ENCODE data around the gene RGCC. TPM values are rescaled to one million over a fixed set of nuclear protein-coding genes. Genes with fewer than 3 reads are reported as not detected.

The RGCC gene
- total RNA-seq, 2 donors from 2014 or later: 5.4 TPM

DNA sequence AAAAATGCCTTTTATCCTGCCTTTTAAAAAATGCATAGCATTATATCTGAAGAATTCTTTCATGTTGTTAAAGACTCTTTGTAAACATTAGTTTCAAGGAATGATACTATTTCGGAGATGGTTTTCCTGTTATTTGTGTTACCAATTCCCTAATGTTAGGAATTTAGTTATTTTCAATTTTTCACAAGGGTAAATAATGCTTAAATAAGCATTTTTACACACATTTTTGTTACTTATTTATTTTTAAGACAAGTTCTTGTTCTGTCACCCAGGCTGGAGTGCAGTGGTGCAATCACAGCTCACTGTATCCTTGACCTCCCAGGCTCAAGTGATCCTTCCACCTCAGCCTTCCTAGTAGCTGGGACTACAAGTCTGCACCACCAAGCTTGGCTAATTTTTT lies 49.0 kb downstream of the RGCC start:
- TF ChIP-seq, protein P1, sequence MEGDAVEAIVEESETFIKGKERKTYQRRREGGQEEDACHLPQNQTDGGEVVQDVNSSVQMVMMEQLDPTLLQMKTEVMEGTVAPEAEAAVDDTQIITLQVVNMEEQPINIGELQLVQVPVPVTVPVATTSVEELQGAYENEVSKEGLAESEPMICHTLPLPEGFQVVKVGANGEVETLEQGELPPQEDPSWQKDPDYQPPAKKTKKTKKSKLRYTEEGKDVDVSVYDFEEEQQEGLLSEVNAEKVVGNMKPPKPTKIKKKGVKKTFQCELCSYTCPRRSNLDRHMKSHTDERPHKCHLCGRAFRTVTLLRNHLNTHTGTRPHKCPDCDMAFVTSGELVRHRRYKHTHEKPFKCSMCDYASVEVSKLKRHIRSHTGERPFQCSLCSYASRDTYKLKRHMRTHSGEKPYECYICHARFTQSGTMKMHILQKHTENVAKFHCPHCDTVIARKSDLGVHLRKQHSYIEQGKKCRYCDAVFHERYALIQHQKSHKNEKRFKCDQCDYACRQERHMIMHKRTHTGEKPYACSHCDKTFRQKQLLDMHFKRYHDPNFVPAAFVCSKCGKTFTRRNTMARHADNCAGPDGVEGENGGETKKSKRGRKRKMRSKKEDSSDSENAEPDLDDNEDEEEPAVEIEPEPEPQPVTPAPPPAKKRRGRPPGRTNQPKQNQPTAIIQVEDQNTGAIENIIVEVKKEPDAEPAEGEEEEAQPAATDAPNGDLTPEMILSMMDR (conservative IDR thresholded peaks at IDR 0.05): no peak
- no peak overlapping the region for H3K9ac ChIP-seq (ENCODE audit: extremely low read depth, low read length, poor library complexity, severe bottlenecking)
- Mint-ChIP-seq H3K36me3 (ENCODE audit: low read depth) (no peaks in the 10 kb centered on the region), H3K27me3 (ENCODE audit: insufficient read depth) (peaks cover 6% of the 10 kb centered on the region), H3K4me3 (no peak overlapping the region), H3K4me1 (no peaks in the 10 kb centered on the region), H3K9me3 (peaks cover 15% of the 10 kb centered on the region), H3K27ac (no peak overlapping the region)
- no peaks in the 10 kb centered on the region for H3K36me3 ChIP-seq (ENCODE audit: control insufficient read depth, insufficient read depth, low read length)
- H3K9me3 ChIP-seq (ENCODE audit: control insufficient read depth, low read length): peaks cover 7% of the 10 kb centered on the region
- peaks cover 7% of the 10 kb centered on the region for H3K27me3 ChIP-seq (ENCODE audit: control insufficient read depth, insufficient read depth, low read length, poor library complexity, severe bottlenecking)
- H3K4me1 ChIP-seq (ENCODE audit: control insufficient read depth, insufficient read depth, low read length): no peaks in the 10 kb centered on the region
- H3K27ac ChIP-seq (ENCODE audit: low read depth, low read length): no peak overlapping the region
- 100% methylated on average over 1 of the region's 1 CpG; no CpG with 5 or more reads in 1 of the 2 experiments for WGBS, 2 experiments (ENCODE audit: insufficient coverage in 1 of 2, insufficient read length in 1 of 2)
- no peak for DNase-seq
- H3K4me3 ChIP-seq (ENCODE audit: low read length): no peak overlapping the region

GRCh38 chr13:41509971-41510370 lies 52.6 kb downstream of the RGCC start:
- TF ChIP-seq, protein P1 (conservative IDR thresholded peaks at IDR 0.05): no peak
- 85 to 100% methylated on average over 2 to 3 of the region's 3 CpGs for WGBS, 2 experiments (ENCODE audit: insufficient coverage in 1 of 2, insufficient read length in 1 of 2)
- H3K4me3 Mint-ChIP-seq: no peak overlapping the region

DNA sequence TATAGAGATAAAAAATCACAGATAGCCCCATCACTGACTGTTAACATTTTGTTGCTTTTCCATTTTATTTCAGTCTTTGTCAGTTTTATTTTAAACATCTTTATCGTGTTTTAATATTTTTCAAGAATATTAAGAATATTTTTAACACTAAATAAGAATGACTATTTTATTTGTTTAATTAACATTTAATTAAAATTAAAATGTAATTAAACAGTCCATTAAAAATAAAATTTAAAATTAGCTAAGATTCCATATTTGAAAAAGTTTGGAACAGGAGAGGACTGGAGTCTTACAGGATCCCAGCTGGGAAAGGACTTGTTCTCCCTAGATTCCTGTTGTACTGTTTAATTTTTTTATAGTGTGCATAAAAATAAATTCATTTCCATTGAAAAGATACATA lies 54.5 kb downstream of the RGCC start:
- DNase-seq: no peak
- peaks cover 9% of the 10 kb centered on the region for H3K27me3 Mint-ChIP-seq (ENCODE audit: insufficient read depth)
- H3K36me3 ChIP-seq (ENCODE audit: control insufficient read depth, insufficient read depth, low read length): no peaks in the 10 kb centered on the region
- TF ChIP-seq, protein P1 (conservative IDR thresholded peaks at IDR 0.05): no peak
- H3K9me3 Mint-ChIP-seq: peaks cover under 1% of the 10 kb centered on the region
- H3K27me3 ChIP-seq (ENCODE audit: control insufficient read depth, insufficient read depth, low read length, poor library complexity, severe bottlenecking): peaks cover 7% of the 10 kb centered on the region
- no peaks in the 10 kb centered on the region for H3K4me1 Mint-ChIP-seq
- H3K27ac ChIP-seq (ENCODE audit: low read depth, low read length): no peak overlapping the region
- H3K4me3 ChIP-seq (ENCODE audit: low read length): no peak overlapping the region
- no peaks in the 10 kb centered on the region for H3K9me3 ChIP-seq (ENCODE audit: control insufficient read depth, low read length)
- WGBS, 2 experiments (ENCODE audit: insufficient coverage in 1 of 2, insufficient read length in 1 of 2): no CpG with 5 or more reads among the region's 1 CpG
- H3K36me3 Mint-ChIP-seq (ENCODE audit: low read depth): no peaks in the 10 kb centered on the region
- H3K9ac ChIP-seq (ENCODE audit: extremely low read depth, low read length, poor library complexity, severe bottlenecking): no peak overlapping the region
- H3K4me3 Mint-ChIP-seq: no peak overlapping the region
- H3K4me1 ChIP-seq (ENCODE audit: control insufficient read depth, insufficient read depth, low read length): no peaks in the 10 kb centered on the region
- no peak overlapping the region for H3K27ac Mint-ChIP-seq

More at GRCh38 chr13:41509971-41510370, 52.6 kb downstream of the RGCC start:
- no peaks in the 10 kb centered on the region for H3K36me3 Mint-ChIP-seq (ENCODE audit: low read depth)
- Histone ChIP-seq H3K27me3 (ENCODE audit: control insufficient read depth, insufficient read depth, low read length, poor library complexity, severe bottlenecking) (peaks cover 7% of the 10 kb centered on the region), H3K4me3 (ENCODE audit: low read length) (no peak overlapping the region), H3K27ac (ENCODE audit: low read depth, low read length) (no peak overlapping the region), H3K9me3 (ENCODE audit: control insufficient read depth, low read length) (no peaks in the 10 kb centered on the region), H3K9ac (ENCODE audit: extremely low read depth, low read length, poor library complexity, severe bottlenecking) (no peak overlapping the region), H3K4me1 (ENCODE audit: control insufficient read depth, insufficient read depth, low read length) (no peaks in the 10 kb centered on the region), H3K36me3 (ENCODE audit: control insufficient read depth, insufficient read depth, low read length) (no peaks in the 10 kb centered on the region)
- no peak for DNase-seq
- peaks cover 3% of the 10 kb centered on the region for H3K9me3 Mint-ChIP-seq
- H3K27me3 Mint-ChIP-seq (ENCODE audit: insufficient read depth): peaks cover 6% of the 10 kb centered on the region
- no peak overlapping the region for H3K27ac Mint-ChIP-seq
- no peaks in the 10 kb centered on the region for H3K4me1 Mint-ChIP-seq

Measured in endodermal cell (in vitro differentiated cells).